PC-9 (cell line): ENCODE results near the gene TGFBR3. TPM values are rescaled to one million over a fixed set of nuclear protein-coding genes. Genes with fewer than 3 reads are reported as not detected.

Experiments used
- BruUV-seq: library from RNA; stranded (reverse); fragments of 400-500 nt; replicated peaks from 2 replicates; lab custom pipeline; 2021; lab: Mats Ljungman, UMichigan
- CTCF ChIA-PET: fragments of 300-600 bp; sonication (Branson Sonifier 250); formaldehyde crosslinking; loops from one replicate; lab custom pipeline; 2022; ENCODE audit warnings: antibody characterized with exemption; lab: Charles Lee
- POLR2A ChIA-PET: fragments of 300-600 bp; sonication (Branson Sonifier 250); formaldehyde crosslinking; loops from one replicate; lab custom pipeline; 2022; ENCODE audit warnings: antibody characterized with exemption; ENCODE audit not compliant: unreplicated experiment; lab: Charles Lee
- DNase-seq, 2 experiments: peaks; one replicate each; pipeline versions ENCODE4 v3.0.0 to v3.0.0-alpha.2; 2015 to 2022; ENCODE audit warnings: mixed read lengths in 1 of 2
- H2AFZ ChIP-seq: fragments of 200-600 bp; sonication (generic); 2 replicates; pipeline ENCODE4 v1.8.1; 2017; ENCODE audit warnings: antibody characterized with exemption
- H3F3A ChIP-seq: fragments of 200-600 bp; sonication (generic); 2 replicates; pipeline ENCODE4 v1.8.1; 2017; ENCODE audit warnings: antibody characterized with exemption, mild to moderate bottlenecking, low read depth; ENCODE audit not compliant: insufficient read depth
- H3K27ac ChIP-seq: fragments of 200-600 bp; sonication (generic); 2 replicates; pipeline ENCODE4 v1.6.1; 2016; ENCODE audit warnings: mixed run types
- H3K27me3 ChIP-seq: fragments of 200-600 bp; sonication (generic); 2 replicates; pipeline ENCODE4 v1.6.1; 2016; ENCODE audit warnings: low read depth, mixed run types; ENCODE audit not compliant: insufficient read depth
- H3K36me3 ChIP-seq: fragments of 200-600 bp; sonication (generic); 2 replicates; pipeline ENCODE4 v1.6.1; 2016; ENCODE audit warnings: low read depth, mixed run types
- H3K4me1 ChIP-seq: fragments of 200-600 bp; sonication (generic); replicated peaks from 2 replicates; pipeline ENCODE4 v1.6.1; 2016; ENCODE audit warnings: mixed run types; ENCODE audit not compliant: insufficient read depth
- H3K4me2 ChIP-seq: fragments of 200-600 bp; sonication (generic); 2 replicates; pipeline ENCODE4 v1.6.1; 2017; ENCODE audit warnings: mixed run types
- H3K4me3 ChIP-seq: fragments of 200-600 bp; sonication (generic); 2 replicates; pipeline ENCODE4 v1.6.1; 2016; ENCODE audit warnings: mixed run types
- H3K79me2 ChIP-seq: fragments of 200-600 bp; sonication (generic); 2 replicates; pipeline ENCODE4 v1.6.1; 2017; ENCODE audit warnings: low read depth, mixed run types
- H3K9me2 ChIP-seq: fragments of 200-600 bp; sonication (generic); 2 replicates; pipeline ENCODE4 v1.8.1; 2017; ENCODE audit warnings: mild to moderate bottlenecking; ENCODE audit not compliant: insufficient read depth
- H3K9me3 ChIP-seq: fragments of 200-600 bp; sonication (generic); 2 replicates; pipeline ENCODE4 v1.8.1; 2016; ENCODE audit warnings: low read depth; ENCODE audit not compliant: insufficient read depth
- H4K20me1 ChIP-seq: fragments of 200-600 bp; sonication (generic); 2 replicates; pipeline ENCODE4 v1.8.1; 2017; ENCODE audit not compliant: insufficient read depth
- CTCF ChIP-seq: fragments of 200-600 bp; sonication (generic); conservative IDR thresholded peaks from 2 replicates; pipeline ENCODE4 v1.6.1; 2017; ENCODE audit warnings: mixed run types, antibody characterized with exemption, mild to moderate bottlenecking, moderate library complexity
- EZH2 ChIP-seq: fragments of 200-600 bp; sonication (generic); IDR thresholded peaks from 2 replicates; pipeline ENCODE4 v1.8.0; 2017; ENCODE audit warnings: antibody characterized with exemption, low read depth
- intact Hi-C: fragments of 100-400 bp; cut with micrococcal nuclease; formaldehyde crosslinking; loops from one replicate; pipeline ENCODE4 v1.10.0; 2022; ENCODE audit not compliant: unreplicated experiment
- total RNA-seq: library from RNA; stranded (reverse); gene quantifications from 2 replicates; pipeline ENCODE4 v1.2.3, GENCODE V29; 2021

TGFBR3 gene
- total RNA-seq, 1 experiment from 2014 or later: 1.6 TPM

- Histone ChIP-seq H3K9me3 (no peaks in the 10 kb centered on the region), H3K4me2 (no peak overlapping the region), H3K27me3 (no peaks in the 10 kb centered on the region), H2AFZ (no peak overlapping the region), H4K20me1 (no peaks in the 10 kb centered on the region), H3F3A (no peaks in the 10 kb centered on the region), H3K4me1 (no peaks in the 10 kb centered on the region), H3K79me2 (no peaks in the 10 kb centered on the region), H3K9me2 (no peaks in the 10 kb centered on the region), H3K27ac (no peak overlapping the region), H3K4me3 (no peak overlapping the region), H3K36me3 (no peaks in the 10 kb centered on the region)
- intact Hi-C loops: no loop called here
- POLR2A ChIA-PET: no interaction called here
- no peak for DNase-seq
- CTCF ChIA-PET: no interaction called here
- no TSS peak for BruUV-seq
- TF ChIP-seq CTCF: no peak
- TF ChIP-seq EZH2: no peak
These were observed 205.3 kb downstream of the TGFBR3 start for GRCh38 chr1:91680556-91681155.

- DNase-seq: no peak
- H3K4me3 ChIP-seq: no peak overlapping the region
- no peaks in the 10 kb centered on the region for H4K20me1 ChIP-seq
- no peaks in the 10 kb centered on the region for H3K4me1 ChIP-seq
- no peak overlapping the region for H2AFZ ChIP-seq
- no peaks in the 10 kb centered on the region for H3K36me3 ChIP-seq
- intact Hi-C loops: no loop called here
- ChIA-PET POLR2A (no interaction called here), CTCF (interaction anchor here (0.6 kb wide), 1 partner anchor 26 kb away, joined by 3 read pairs; no protein-coding TSS in a partner anchor)
- no TSS peak for BruUV-seq
- no peaks in the 10 kb centered on the region for H3K9me2 ChIP-seq
- no peaks in the 10 kb centered on the region for H3K9me3 ChIP-seq
- no peak for TF ChIP-seq EZH2
- no peak for TF ChIP-seq CTCF
- H3K79me2 ChIP-seq: no peaks in the 10 kb centered on the region
- H3K27me3 ChIP-seq: no peaks in the 10 kb centered on the region
- H3K27ac ChIP-seq: no peak overlapping the region
- H3F3A ChIP-seq: no peaks in the 10 kb centered on the region
- H3K4me2 ChIP-seq: no peak overlapping the region
These were observed 206.5 kb downstream of the TGFBR3 start for GRCh38 chr1:91679446-91679845.

GRCh38 chr1:91676030-91676429 lies 209.9 kb downstream of the TGFBR3 start:
- Histone ChIP-seq H2AFZ (no peak overlapping the region), H3K4me1 (no peaks in the 10 kb centered on the region), H3K27ac (no peak overlapping the region), H3K27me3 (no peaks in the 10 kb centered on the region), H3K4me2 (no peak overlapping the region), H3K9me2 (no peaks in the 10 kb centered on the region), H3F3A (no peaks in the 10 kb centered on the region), H3K79me2 (no peaks in the 10 kb centered on the region), H3K9me3 (no peaks in the 10 kb centered on the region), H3K4me3 (no peak overlapping the region), H3K36me3 (no peaks in the 10 kb centered on the region), H4K20me1 (no peaks in the 10 kb centered on the region)
- TF ChIP-seq CTCF (no peak), EZH2 (no peak)
- DNase-seq: no peak
- no TSS peak for BruUV-seq
- ChIA-PET POLR2A (no interaction called here), CTCF (no interaction called here)
- intact Hi-C loops: no loop called here
